Fibroblast of skin of right quadriceps (primary cell): ENCODE data around the gene LRFN4.

Experiments
- DNase-seq: peaks from one replicate; pipeline ENCODE4 v3.0.0-alpha.2; 2013

Gene LRFN4

GRCh38 chr11:66845876-66846212 is 11.0 kb upstream of the LRFN4 start:
- no peak for DNase-seq

- DNase-seq: no peak
These were observed 10.2 kb upstream of the LRFN4 start for GRCh38 chr11:66846671-66847091.

DNA sequence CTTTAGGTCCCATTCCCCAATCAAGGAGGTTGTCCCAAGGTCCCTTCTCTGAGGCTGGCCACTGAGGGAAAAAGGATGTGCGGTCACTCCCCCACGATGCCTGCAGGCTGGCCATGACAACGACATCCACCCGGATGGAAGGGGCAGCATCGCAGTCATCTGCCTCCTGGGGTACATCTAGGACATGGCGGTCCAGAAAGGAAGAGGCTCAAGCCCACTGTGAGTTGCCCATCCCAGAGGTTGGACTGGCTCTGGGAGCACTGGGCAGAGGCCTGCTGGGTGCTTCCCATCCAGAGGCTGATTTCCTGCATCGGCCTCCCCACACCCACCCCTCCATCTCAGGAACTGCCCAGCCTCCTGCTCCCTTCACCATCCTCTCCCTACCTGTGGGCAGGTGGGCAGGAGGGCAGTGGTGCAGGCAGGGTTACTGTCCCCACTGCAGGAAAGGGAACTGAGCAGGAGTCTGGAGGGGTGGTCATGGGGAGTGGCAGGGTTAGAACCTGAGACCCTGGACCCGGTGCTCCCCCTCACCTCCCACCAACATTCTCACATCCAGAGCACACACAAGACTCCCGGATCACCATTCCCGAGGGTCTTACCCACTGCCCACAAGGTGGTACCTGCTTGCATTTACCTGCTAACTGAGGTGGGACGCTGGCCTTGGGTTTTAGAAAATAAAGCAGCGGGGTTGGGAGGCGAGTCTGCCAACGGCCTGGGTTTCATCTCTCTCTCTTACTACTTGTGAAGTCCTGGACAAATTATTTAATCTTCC is 9.2 kb upstream of the LRFN4 start:
- DNase-seq: no peak

- DNase-seq: no peak
These were observed 8.0 kb upstream of the LRFN4 start for GRCh38 chr11:66848671-66849500.

- no peak for DNase-seq
These were observed 7.2 kb upstream of the LRFN4 start for GRCh38 chr11:66849501-66850234.

GRCh38 chr11:66850235-66850587 is 6.7 kb upstream of the LRFN4 start:
- no peak for DNase-seq

DNA sequence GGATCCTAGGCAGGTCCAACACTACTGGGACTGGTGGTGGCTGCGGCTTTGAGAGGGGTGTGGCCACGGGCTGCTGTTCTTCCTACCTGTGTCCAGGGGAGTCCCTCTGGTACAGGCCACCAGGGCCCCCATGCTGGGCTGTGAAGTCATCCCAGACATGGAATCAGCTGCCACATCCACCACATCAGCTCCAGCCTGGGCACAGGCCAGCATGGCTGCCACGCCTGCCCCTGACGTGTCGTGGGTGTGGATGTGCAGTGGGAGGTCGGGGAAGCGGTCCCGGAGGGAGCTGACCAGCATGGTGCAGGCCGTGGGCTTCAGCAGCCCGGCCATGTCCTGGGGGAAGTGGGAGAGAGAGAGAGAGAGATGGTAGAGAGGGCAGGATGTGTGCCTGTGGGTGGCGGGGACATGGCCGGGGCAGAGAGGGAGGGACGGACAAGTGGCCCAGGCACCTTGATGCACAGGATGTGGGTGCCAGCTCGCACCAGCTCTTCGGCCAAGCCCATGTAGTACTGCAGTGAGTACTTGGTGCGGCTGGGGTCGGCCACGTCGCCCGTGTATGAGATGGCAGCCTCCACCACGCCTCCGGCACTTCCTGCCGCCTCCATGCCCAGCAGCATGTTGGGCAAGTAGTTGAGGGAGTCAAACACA is 6.2 kb upstream of the LRFN4 start:
- DNase-seq: no peak

GRCh38 chr11:66851239-66851596 is 5.6 kb upstream of the LRFN4 start:
- DNase-seq: no peak

GRCh38 chr11:66851698-66852465 is 5.0 kb upstream of the LRFN4 start:
- peak; percentile 28 for DNase-seq

DNA sequence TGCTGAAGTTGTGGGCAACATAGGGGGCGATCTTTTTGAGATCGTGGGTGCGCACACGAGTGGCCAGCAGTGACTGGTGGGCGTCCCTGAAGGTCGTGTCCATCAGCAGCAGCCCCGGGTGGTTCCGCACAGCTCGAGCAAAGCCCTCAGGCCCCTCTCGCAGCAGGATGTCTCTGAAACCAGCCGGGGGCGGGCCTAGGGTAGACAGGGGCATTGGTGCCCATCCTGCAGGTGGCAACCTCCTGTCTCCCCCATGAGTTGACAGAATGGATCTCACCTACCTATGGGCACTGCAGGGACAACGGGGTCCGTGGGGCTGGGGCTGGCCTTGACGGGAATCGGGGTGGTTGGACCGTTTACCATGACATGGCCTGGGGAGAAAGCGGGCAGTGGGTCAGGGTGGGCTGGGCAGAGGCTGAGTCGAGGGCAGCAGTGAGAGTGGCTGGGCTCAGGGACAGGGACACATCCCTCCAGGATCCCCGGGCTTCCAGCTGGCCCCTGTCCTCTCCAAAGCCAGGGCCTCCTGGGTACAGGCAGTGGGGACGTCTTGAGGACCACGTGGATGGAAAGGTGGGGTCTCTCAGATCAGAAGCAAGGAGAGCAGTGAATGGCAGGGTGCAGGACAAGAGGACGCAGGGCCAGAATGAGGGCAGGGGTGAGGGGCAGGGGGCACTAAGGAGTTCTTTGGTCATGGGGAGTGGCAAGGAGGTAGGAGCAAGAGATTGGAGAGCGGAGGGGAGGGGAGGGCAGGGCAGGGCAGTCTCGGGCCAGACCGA is 4.2 kb upstream of the LRFN4 start:
- DNase-seq: no peak

DNA sequence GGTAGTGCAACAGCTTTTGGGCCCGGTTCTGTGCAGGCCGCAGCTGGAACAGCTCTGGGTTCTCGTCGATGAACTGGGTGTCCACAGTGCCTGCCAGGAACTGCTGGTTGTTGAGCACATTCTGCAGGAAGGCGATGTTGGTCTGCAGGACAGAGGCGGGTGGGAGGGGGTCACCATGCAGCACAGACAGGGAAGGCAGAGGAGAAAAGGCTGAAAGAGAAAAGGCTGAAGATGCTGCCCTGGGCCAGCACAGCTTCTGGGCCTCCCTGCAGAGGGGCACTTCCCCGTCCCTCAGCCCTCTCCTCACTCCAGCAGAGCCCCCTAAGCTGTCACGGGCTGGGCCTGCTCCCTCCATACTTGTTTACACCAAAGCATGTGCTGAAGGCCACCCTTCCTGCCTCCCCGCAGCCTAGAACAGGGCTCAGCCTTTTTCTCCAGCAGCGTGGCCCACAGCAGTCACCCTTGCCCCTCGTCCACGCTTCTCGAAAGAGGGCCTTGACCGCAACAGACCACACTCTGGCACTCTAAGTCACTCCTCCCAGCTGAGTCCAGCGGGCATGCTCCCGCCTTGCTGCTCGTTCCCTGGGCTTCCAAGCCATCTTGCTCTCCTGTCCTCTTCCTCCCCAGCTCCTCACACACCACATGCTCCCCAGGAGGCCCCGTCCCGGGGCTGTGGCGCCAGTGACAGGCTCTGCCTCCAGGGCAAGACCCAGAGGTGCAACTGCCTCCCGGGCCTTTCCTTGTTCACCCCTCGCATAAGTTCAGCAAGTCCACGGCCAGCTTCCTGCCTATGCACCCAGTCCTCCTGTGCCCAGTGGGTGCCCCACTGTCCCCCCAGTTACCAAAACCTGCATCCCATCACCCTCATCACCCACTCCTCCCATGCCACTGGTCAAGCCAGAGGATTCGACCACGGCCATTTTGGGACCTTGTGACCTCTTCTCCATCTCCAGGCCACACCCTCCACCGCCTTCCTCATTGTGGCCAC is 3.3 kb upstream of the LRFN4 start:
- no peak for DNase-seq

- DNase-seq: no peak
These were observed 2.6 kb upstream of the LRFN4 start for GRCh38 chr11:66854231-66854661.

DNA sequence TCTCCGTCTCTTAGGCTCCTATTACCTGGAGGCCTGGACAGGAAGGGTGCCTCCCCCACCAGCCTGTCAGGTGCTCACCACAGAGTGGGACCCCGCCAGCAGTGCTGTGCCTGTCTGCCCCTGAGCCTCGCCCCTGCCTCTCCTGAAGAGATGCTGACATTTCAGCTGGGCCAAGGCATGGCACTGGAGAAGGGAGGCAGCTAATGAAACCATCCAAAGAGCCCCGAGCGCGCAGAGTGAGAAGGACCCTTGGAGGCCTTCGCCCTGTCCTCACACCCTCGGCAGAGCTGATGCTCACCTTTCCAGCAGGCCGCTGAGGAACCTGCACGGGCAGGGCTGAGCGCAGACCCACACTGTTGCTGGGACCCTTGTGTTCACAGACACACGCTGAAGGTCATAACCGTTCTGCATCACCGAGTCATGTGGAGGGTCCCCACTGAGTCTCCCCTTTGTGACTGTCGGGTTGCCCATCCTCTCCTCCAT is 2.1 kb upstream of the LRFN4 start:
- no peak for DNase-seq

- DNase-seq: peak; percentile 93
These were observed 1.0 kb upstream of the LRFN4 start for GRCh38 chr11:66855574-66856495.

DNA sequence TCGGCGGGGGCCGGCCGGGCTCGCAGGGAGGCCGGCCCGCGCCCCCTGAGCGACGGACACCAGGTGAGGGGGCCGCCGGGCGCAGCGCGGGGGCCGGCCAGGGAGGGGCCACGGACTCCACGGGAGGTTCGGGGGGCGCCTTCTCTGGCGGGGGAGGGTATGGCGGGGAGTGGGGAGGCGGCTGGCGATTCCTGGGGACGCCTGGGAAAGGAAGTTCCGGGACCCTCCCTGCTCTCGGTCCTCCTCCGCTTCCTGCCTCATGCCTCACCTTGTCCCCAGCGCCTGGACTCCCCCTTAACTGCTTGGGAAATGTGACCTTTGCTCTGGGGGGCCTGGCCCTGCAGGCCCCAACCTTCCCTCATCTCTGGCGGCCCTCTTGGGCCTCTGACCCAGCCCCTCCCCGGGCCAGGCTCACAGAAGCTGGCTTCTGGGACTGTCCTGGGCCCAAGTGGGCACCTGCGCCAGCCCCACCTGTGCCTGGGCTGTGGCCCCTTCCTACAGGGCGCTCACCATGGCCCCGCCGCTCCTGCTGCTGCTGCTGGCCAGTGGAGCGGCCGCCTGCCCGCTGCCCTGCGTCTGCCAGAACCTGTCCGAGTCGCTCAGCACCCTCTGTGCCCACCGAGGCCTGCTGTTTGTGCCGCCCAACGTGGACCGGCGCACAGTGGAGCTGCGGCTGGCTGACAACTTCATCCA is 516 bp downstream of the LRFN4 start:
- no peak for DNase-seq

DNA sequence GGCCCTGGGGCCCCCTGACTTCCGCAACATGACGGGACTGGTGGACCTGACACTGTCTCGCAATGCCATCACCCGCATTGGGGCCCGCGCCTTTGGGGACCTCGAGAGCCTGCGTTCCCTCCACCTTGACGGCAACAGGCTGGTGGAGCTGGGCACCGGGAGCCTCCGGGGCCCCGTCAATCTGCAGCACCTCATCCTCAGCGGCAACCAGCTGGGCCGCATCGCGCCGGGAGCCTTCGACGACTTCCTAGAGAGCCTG is 992 bp downstream of the LRFN4 start:
- no peak for DNase-seq

GRCh38 chr11:66858186-66858938 is 1.5 kb downstream of the LRFN4 start:
- DNase-seq: no peak
